EL (cell line): ENCODE results near the gene COL2A1.

Source experiments
- DNase-seq: peaks from one replicate; pipeline ENCODE4 v3.0.0-alpha.2; 2016

The COL2A1 gene

DNA sequence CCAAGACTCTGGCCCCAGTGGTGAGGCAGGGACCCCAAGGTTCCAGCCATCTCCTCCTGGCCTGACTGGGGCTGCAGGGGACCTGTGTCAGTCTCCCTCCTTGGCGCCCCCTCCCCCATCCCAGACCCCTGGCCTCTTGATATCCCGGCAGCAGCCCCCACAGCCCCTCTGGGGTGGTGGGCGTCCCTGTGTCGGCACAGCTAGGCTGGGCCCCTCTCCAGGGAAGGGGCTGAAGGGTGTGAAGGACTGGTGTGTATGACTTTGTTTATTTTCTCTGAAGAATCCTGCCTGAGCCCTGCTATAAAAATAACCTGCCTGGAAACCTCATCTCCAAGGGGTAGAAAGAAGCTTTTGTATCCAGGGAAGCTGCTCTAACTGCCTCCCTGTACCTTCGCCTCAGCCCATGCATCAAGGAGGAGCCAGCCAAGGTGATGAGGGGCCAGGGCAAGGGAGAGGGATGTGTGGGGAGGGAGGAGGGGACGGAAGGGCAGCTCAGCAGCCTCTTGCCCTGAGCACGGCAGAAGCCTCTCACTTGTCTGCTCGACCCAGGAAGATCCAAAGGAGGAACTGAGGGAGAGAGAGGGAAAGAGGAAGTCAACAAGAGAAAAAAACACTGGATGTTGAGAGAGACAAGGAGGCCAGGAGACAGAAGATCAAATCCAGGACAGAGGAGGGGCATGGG is 25.4 kb upstream of the COL2A1 start:
- DNase-seq = no peak

- DNase-seq = no peak
These were observed 24.5 kb upstream of the COL2A1 start for GRCh38 chr12:48028541-48029431.

GRCh38 chr12:48027183-48028002 is 23.1 kb upstream of the COL2A1 start:
- no peak for DNase-seq

DNA sequence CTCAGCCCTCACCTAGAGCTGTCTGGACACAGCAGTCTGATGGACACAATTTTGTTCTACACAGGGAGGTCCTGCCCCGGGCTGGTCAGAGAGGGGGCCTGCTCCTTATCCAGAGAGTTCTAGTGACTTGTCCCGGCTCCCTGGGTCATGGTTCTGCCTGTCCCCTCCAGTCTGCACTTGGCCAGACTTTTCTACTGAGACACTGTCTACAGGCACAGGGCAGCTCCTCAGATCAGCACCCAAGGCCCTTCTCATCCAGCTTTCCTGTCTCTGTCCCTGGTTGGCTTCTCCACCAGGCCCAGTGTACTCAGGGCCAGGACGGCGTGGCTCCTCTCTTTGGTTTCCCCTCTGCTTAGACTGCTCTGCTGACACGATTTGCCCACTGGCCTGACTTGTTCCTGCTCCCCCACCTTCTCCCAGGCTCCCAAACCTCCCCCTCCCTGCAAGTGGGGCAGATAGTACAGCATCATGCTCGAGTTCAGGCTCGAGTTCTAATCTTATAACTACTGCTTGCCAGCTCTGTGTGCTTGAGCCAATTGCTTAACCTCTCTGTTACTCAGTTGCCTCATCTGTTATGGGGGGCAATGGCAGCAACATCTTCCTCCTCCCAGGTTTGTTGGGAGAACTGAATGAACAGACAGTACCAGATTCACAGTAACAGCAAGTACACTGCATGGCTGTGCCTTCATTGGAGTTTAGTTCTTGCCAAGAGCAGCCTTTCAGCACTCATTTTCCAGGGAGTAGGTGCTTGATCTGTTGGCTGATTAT is 22.0 kb upstream of the COL2A1 start:
- no peak for DNase-seq

GRCh38 chr12:48025281-48025680 is 21.0 kb upstream of the COL2A1 start:
- DNase-seq = no peak

- DNase-seq = no peak
These were observed 20.5 kb upstream of the COL2A1 start for GRCh38 chr12:48024735-48025134.

DNA sequence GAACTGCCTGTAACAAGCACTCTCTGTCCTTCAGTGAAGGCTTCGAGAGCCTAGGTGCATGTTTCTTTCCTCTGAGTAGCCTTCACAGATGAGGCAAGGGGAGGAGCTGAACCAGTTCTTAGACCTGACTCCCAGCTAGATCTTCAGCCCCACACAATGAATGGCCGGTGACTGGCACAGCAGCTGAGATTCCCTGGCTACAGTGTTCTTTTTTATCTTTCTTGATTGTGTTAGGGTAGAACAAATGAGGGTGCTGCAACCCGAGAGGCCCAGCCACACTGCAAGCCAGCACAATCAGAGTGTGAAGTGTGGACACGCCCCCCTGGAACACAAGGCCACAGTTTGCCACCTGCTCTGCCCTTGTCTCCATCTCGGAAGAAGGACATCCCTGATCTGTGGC is 19.1 kb upstream of the COL2A1 start:
- DNase-seq = no peak

GRCh38 chr12:48022676-48023385 is 18.6 kb upstream of the COL2A1 start:
- no peak for DNase-seq

DNA sequence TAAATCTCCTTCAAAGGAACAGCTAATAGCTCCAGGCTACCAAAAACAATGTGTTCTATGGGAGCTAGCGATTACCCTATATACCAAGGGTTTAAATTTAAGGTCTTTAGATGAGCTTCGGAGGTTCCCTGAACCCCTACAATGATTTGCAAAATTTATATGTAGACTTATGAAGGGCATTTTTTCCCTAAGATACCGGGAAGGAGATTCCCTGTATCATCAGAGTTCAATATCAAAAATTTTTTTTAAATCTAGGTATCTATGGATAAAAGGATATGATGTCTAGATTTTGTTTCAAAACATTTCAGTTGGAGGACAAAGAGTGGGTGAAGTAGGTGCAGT is 17.9 kb upstream of the COL2A1 start:
- DNase-seq = no peak

DNA sequence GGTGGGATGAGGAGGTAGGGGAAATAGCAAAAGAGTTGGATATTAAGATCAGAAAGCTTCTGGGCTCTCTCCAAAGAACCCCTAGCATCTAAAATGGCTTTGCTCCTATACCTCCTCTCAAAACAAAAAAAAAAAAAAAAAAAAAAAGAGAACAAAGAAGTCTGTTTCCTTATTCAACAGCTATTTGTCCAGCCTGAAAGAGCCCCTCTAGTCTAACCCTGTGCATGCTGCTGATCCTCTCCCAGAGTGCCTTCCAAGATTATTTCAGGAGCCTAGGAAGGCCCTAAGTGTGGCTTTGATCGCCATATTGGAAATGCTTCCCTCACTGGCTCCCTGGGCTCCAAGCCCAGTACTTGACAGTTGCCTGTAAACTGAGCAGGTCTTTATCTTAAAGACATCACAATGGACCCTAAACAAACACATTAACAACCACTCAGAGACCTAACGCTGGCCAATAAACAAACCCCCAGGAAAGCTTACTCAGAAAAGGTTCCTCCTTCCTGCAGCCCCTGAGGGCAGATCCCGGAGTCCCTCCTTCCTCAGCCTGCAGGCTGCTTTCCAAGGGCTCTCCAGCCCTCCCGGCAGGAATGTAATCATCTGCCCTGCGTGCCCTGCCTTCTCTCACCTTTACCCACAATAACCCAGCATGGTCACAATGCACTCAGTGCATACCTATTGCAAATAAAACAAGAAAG is 17.4 kb upstream of the COL2A1 start:
- DNase-seq = peak; percentile 44

DNA sequence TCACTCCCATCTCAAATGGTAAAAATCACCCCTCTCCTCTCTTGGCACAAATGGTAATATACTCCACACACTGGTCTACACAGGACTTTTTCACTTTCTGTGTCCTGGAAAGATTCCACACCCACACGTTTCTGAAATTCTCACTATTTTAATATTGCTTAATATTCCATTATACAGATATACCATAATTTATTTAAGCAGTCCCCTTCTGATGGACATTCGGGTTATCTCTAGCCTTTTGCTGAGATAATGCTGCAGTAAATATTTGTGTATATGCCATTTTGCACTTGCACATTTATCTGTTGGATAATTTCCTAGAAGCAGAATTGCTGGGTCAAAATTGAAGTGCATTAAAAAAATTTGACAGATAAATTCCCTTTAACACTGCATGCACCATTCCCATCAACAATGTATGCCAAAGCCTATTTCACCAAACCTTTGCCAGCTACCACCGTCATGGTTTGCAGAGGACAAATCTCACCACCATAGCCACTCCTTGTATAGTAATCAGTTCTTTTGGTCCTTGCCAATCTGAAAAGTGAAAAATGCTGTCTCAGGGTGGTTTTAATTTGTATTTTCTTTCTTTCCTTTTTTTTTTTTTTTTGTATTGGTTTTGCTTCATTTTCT is 15.5 kb upstream of the COL2A1 start:
- no peak for DNase-seq

- DNase-seq = no peak
These were observed 14.3 kb upstream of the COL2A1 start for GRCh38 chr12:48018618-48018995.

GRCh38 chr12:48017921-48018617 is 13.8 kb upstream of the COL2A1 start:
- DNase-seq = no peak

DNA sequence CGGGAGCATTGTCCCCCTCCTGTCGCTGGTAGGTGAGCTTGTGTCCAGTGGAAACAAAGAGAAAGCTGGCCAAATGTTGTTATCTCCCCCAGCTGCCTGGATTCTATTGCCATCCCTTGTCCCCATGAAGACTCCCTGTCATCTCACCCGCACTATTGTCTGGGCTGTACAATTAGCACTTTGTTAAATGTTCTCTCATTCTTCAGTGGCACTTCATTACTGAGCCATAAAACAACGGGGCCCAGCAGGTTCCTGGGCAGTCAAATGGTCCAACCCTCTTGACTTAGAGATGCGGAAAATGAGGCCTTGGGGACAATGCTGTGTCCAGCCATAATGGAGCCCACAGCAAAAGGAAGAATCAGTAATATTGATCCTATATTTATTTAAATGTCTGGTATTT is 13.2 kb upstream of the COL2A1 start:
- no peak for DNase-seq

DNA sequence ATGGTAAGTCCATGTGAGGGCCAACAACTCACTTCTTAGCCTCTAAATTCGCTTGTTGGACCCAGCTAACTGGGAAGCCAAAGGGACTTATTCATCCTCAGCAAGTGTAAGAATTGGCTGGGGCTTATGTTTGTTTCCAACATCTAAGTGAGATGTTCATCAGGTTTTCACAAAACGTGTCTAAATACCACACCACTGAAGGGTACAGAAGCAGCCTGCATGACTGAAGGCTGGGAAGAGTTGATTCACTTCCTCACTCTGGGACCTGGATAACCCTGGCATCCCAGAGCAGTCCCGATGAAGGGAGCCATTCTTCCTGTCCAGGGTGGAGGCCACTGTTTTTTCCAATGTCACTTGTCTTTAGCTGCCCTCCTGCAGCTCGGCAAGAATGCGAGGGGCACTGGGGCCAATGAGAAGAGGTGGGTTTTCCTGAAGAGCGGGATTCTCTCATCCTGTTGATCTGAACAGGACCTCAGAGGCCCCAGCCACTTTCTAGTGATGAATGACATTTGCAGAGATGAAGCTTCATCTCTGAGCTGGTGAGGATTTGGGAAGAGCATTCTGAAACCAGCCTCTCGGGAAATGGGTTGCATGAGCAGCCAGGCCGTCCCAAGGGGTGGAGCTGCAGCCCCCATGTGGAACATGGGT is 12.2 kb upstream of the COL2A1 start:
- no peak for DNase-seq

GRCh38 chr12:48015954-48016353 is 11.7 kb upstream of the COL2A1 start:
- DNase-seq = no peak

DNA sequence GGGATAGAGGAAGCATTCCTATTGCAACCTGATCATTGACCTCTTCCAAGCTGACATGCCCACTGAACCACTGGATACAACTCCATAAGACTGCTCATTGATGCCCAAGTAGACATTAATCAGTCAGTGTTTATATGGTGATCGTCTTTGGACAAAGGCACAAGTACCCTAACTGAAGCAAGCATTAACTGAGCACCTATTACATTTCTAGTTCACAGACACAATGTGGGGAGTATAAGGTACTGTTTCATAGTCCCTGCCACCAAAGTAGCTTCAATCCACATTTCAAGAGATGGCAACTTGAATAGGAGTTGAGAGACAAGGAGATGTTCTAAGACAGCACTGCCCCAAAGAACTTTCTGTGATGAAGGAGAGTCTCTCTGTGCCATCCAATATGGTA is 10.9 kb upstream of the COL2A1 start:
- DNase-seq = no peak

DNA sequence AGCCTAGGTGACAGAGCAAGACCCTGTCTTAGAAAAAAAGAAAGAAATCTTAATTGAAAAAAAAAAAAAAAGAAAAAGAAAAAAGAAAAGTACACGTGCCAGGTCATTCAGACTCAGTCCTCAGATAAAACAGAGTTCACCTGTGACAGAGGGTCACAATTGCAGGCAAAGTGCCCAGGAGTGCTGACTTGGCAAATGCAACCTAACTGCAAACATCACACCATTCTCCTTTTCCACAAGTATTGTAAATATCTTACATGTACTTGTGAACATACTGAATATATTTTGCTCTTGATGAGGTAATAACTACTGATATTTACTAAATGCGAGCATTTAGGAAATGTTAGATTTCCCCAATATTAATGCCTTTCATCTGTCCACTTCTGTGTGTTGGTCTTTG is 9.0 kb upstream of the COL2A1 start:
- DNase-seq = no peak

GRCh38 chr12:48012070-48012469 is 7.8 kb upstream of the COL2A1 start:
- DNase-seq = no peak
